Suprapubic skin (tissue), 3 donors: ENCODE results near the gene NTSR1.

Experiments
- CTCF ChIP-seq, 2 donors: fragments of 200-600 bp in 1 of 2; fragments of 450-650 bp in 1 of 2; sonication (generic) in 1 of 2; IDR thresholded peaks; one replicate each; pipeline ENCODE4 v1.5.1; 2016 to 2019; ENCODE audit warnings: antibody characterized with exemption in 2 of 2, mild to moderate bottlenecking in 1 of 2, moderate library complexity in 1 of 2
- EP300 ChIP-seq: sonication (generic); formaldehyde crosslinking; IDR thresholded peaks from one replicate; pipeline ENCODE4 v1.6.1; 2017; ENCODE audit warnings: antibody characterized with exemption

- TF ChIP-seq CTCF (IDR thresholded peaks at IDR 0.05) (no peak), EP300 (no peak)
Measured at GRCh38 chr20:62704341-62704948, 4.2 kb upstream of the NTSR1 start.
